GM12801 (cell line): Measurements from ENCODE around the gene C6orf132.

ENCODE experiments used
- TF ChIP-seq, protein P1 (sequence below): IDR thresholded peaks from one replicate; pipeline ENCODE4 v1.5.1; 2011; ENCODE audit warnings: control low read depth; ENCODE audit not compliant: insufficient read length; ENCODE audit errors: extremely low read depth

C6orf132 gene

GRCh38 chr6:42137194-42137753, 5.1 kb downstream of the C6orf132 start:
- TF ChIP-seq, protein P1, sequence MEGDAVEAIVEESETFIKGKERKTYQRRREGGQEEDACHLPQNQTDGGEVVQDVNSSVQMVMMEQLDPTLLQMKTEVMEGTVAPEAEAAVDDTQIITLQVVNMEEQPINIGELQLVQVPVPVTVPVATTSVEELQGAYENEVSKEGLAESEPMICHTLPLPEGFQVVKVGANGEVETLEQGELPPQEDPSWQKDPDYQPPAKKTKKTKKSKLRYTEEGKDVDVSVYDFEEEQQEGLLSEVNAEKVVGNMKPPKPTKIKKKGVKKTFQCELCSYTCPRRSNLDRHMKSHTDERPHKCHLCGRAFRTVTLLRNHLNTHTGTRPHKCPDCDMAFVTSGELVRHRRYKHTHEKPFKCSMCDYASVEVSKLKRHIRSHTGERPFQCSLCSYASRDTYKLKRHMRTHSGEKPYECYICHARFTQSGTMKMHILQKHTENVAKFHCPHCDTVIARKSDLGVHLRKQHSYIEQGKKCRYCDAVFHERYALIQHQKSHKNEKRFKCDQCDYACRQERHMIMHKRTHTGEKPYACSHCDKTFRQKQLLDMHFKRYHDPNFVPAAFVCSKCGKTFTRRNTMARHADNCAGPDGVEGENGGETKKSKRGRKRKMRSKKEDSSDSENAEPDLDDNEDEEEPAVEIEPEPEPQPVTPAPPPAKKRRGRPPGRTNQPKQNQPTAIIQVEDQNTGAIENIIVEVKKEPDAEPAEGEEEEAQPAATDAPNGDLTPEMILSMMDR: no peak

- TF ChIP-seq, protein P1: no peak
Measured at GRCh38 chr6:42136508-42137193, 5.8 kb downstream of the C6orf132 start.

DNA sequence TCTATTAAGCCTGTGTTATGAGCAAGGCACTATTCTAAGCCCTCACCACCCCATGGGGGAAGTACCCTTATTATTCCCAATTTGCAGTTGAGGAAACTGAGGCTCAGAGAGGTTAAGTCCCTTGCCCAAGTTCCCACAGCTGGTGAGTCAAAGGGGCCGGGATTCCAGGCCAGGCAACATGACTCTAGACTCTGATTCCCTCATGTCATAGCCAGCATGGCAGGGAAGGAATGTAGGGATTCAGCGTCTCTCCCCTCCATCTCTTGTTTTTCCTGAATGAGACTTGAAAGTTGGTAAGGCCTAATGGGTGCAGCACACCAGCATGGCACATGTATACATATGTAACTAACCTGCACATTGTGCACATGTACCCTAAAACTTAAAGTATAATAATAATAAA, 6.7 kb downstream of the C6orf132 start:
- TF ChIP-seq, protein P1: no peak

GRCh38 chr6:42135161-42135560, 7.3 kb downstream of the C6orf132 start:
- TF ChIP-seq, protein P1: no peak

DNA sequence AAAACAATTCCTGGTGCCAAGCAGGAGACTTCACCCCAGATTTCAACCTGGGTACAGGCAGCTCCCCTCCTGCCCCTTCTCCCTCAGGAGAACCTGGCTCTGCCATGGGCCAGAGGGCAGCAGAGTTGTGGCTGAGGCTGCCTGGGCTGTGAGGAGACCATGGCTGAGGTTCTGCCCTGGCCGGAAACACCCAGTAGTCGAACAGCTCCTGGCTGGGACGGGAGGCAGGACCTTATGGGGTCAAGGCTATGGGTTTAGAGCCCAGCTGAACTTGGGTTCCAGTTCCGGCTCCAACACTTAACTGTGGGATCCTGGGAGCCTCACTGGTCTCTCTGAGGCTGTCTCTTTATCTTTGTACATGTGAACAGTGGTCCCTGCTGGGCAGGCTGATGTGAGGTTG, 8.5 kb downstream of the C6orf132 start:
- TF ChIP-seq, protein P1: no peak

DNA sequence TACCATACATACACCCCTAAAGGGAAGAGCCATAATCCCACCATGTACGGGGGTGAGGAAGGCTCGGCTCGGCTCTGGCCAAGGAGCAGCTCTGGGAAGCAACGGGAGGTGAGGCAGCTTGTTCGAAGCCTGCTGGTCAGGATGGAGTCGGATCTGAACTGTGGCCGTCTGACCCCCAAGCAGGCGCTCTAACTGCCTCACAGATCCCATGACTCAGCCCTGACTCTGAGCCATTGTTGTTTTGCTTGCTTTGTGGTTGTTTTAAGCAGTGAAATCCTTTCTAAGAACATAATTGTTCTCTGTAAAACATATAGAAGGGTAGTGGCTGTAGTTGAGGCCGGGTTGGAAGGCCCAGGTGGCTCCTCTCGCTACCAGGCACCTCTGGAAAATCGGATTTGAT, 10.9 kb downstream of the C6orf132 start:
- TF ChIP-seq, protein P1: no peak

DNA sequence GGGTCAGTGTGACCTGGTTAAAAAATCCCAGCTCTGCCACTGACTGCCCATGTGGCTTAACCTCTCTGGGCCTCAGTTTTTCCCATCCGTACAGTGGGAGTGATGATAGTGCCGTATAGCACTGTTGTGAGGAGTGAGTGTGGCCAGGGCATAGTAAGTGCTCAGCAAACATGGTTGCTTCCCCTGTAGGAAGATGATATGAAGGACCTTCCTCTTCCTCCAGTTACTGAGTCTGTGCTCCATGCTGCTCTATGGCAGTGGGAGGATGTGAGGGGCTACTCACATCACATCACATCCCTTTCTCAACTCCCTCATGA, 13.1 kb downstream of the C6orf132 start:
- TF ChIP-seq, protein P1: no peak
